NT2/D1 (cell line): ENCODE measurements around the gene HECTD3.
A peak's percentile ranks its signal among the peaks of the same experiment; 100 is the strongest.

Experiments used
- DNase-seq: peaks from one replicate; pipeline ENCODE4 v3.0.0-alpha.2; 2011; ENCODE audit warnings: low read depth, low spot score
- H3K27me3 ChIP-seq: 2 replicates; pipeline ENCODE4 v1.6.0; 2011; ENCODE audit warnings: mild to moderate bottlenecking; ENCODE audit not compliant: insufficient read length, insufficient read depth
- H3K36me3 ChIP-seq: 2 replicates; pipeline ENCODE4 v1.6.1; 2011; ENCODE audit warnings: mild to moderate bottlenecking, low read length, mixed read lengths; ENCODE audit not compliant: insufficient read depth, insufficient read length
- H3K4me1 ChIP-seq: 2 replicates; pipeline ENCODE4 v1.5.1; 2011; ENCODE audit not compliant: insufficient read depth, insufficient read length
- H3K4me3 ChIP-seq: 2 replicates; pipeline ENCODE4 v1.5.1; 2011; ENCODE audit warnings: low read depth; ENCODE audit not compliant: insufficient read length
- H3K9ac ChIP-seq: 2 replicates; pipeline ENCODE4 v1.6.0; 2011; ENCODE audit warnings: low read depth; ENCODE audit not compliant: insufficient read length
- H3K9me3 ChIP-seq: 2 replicates; pipeline ENCODE4 v1.5.1; 2011; ENCODE audit warnings: mild to moderate bottlenecking, low read length; ENCODE audit not compliant: insufficient read depth
- SUZ12 ChIP-seq: IDR thresholded peaks from 2 replicates; pipeline ENCODE4 v1.6.1; 2011; ENCODE audit not compliant: insufficient read length, insufficient read depth; ENCODE audit errors: extremely low read depth
- YY1 ChIP-seq: IDR thresholded peaks from 2 replicates; pipeline ENCODE4 v1.6.1; 2011; ENCODE audit not compliant: insufficient read length, insufficient read depth
- ZNF274 ChIP-seq: IDR thresholded peaks from 2 replicates; pipeline ENCODE4 v1.6.1; 2011; ENCODE audit warnings: mild to moderate bottlenecking, low read depth, low read length

HECTD3 gene

GRCh38 chr1:45013551-45014209 lies 2.6 kb upstream of the HECTD3 start:
- TF ChIP-seq YY1 (no peak), ZNF274 (no peak), SUZ12 (no peak)
- H3K9me3 ChIP-seq: no peaks in the 10 kb centered on the region
- no peak overlapping the region for H3K4me3 ChIP-seq
- peaks cover 14% of the 10 kb centered on the region for H3K27me3 ChIP-seq
- peaks cover 47% of the 10 kb centered on the region for H3K36me3 ChIP-seq
- H3K9ac ChIP-seq: peak overlapping the region; percentile 77
- peaks cover 20% of the 10 kb centered on the region for H3K4me1 ChIP-seq
- DNase-seq: no peak

GRCh38 chr1:45012639-45013278 lies 1.6 kb upstream of the HECTD3 start:
- H3K9me3 ChIP-seq: no peaks in the 10 kb centered on the region

GRCh38 chr1:45011837-45012638 lies 914 bp upstream of the HECTD3 start, which contains the start of gene UROD:
UROD (plus strand) TSS chr1:45012254; CDS start chr1:45012266, 12 bp downstream.
- peak; percentile 98 for DNase-seq
- Histone ChIP-seq H3K36me3 (peaks cover 63% of the 10 kb centered on the region), H3K9me3 (no peaks in the 10 kb centered on the region), H3K4me1 (peaks cover 20% of the 10 kb centered on the region), H3K9ac (peak within 1 kb of the TSS; percentile 85), H3K4me3 (peak within 1 kb of the TSS; percentile 90), H3K27me3 (peaks cover 14% of the 10 kb centered on the region)
- TF ChIP-seq SUZ12 (no peak), YY1 (peak; percentile 97), ZNF274 (no peak)

More at GRCh38 chr1:45012639-45013278, 1.6 kb upstream of the HECTD3 start:
- peaks cover 20% of the 10 kb centered on the region for H3K4me1 ChIP-seq
- peak overlapping the region; percentile 77 for H3K9ac ChIP-seq
- peaks cover 56% of the 10 kb centered on the region for H3K36me3 ChIP-seq
- peak overlapping the region; percentile 90 for H3K4me3 ChIP-seq
- TF ChIP-seq ZNF274 (no peak), SUZ12 (no peak), YY1 (no peak)
- DNase-seq: peak; percentile 40
- peaks cover 14% of the 10 kb centered on the region for H3K27me3 ChIP-seq

- H3K4me1 ChIP-seq: peaks cover 20% of the 10 kb centered on the region
- TF ChIP-seq ZNF274: no peak
- TF ChIP-seq SUZ12: peak; percentile 42
- H3K9me3 ChIP-seq: no peaks in the 10 kb centered on the region
- H3K9ac ChIP-seq: peak overlapping the region; percentile 85
- peaks cover 14% of the 10 kb centered on the region for H3K27me3 ChIP-seq
- DNase-seq: no peak
- peak overlapping the region; percentile 90 for H3K4me3 ChIP-seq
- H3K36me3 ChIP-seq: peaks cover 71% of the 10 kb centered on the region
Observed at GRCh38 chr1:45009956-45010854, 919 bp downstream of the HECTD3 start.

- TF ChIP-seq YY1 (no peak), ZNF274 (no peak), SUZ12 (no peak)
- Histone ChIP-seq H3K27me3 (peaks cover 14% of the 10 kb centered on the region), H3K4me1 (peaks cover 16% of the 10 kb centered on the region), H3K9me3 (no peaks in the 10 kb centered on the region), H3K9ac (no peak overlapping the region), H3K36me3 (peaks cover 71% of the 10 kb centered on the region), H3K4me3 (no peak overlapping the region)
- DNase-seq: no peak
Observed at GRCh38 chr1:45009296-45009865, 1.7 kb downstream of the HECTD3 start.

GRCh38 chr1:45008516-45008915 lies 2.6 kb downstream of the HECTD3 start:
- H3K9ac ChIP-seq: no peak overlapping the region
- no peak overlapping the region for H3K4me3 ChIP-seq
- H3K27me3 ChIP-seq: peaks cover 14% of the 10 kb centered on the region
- peaks cover 15% of the 10 kb centered on the region for H3K4me1 ChIP-seq
- TF ChIP-seq ZNF274: no peak
- DNase-seq: no peak
- peaks cover 71% of the 10 kb centered on the region for H3K36me3 ChIP-seq
- H3K9me3 ChIP-seq: no peaks in the 10 kb centered on the region
